Erythroblast (primary cell): Measurements from ENCODE around the gene INTS2.

Experiments used
- GATA1 ChIP-seq: IDR thresholded peaks from 2 replicates; pipeline ENCODE4 v1.6.1; 2011; ENCODE audit warnings: low read depth, mild to moderate bottlenecking, control low read depth, low read length, moderate library complexity
- POLR2A ChIP-seq: IDR thresholded peaks from 2 replicates; pipeline ENCODE4 v1.6.1; 2011; ENCODE audit warnings: mild to moderate bottlenecking, low read length

- TF ChIP-seq POLR2A (no peak), GATA1 (no peak)
Observed at GRCh38 chr17:61955619-61956018, 27.8 kb upstream of the INTS2 start.
